Activated T-cell treated with anti-CD3 and anti-CD28 coated beads for 24 hours (primary cell): ENCODE results near the gene TNS2.

Experiments
- DNase-seq: peaks from one replicate; pipeline ENCODE4 v3.0.0-alpha.2; 2020; ENCODE audit warnings: low read depth

Gene TNS2

DNA sequence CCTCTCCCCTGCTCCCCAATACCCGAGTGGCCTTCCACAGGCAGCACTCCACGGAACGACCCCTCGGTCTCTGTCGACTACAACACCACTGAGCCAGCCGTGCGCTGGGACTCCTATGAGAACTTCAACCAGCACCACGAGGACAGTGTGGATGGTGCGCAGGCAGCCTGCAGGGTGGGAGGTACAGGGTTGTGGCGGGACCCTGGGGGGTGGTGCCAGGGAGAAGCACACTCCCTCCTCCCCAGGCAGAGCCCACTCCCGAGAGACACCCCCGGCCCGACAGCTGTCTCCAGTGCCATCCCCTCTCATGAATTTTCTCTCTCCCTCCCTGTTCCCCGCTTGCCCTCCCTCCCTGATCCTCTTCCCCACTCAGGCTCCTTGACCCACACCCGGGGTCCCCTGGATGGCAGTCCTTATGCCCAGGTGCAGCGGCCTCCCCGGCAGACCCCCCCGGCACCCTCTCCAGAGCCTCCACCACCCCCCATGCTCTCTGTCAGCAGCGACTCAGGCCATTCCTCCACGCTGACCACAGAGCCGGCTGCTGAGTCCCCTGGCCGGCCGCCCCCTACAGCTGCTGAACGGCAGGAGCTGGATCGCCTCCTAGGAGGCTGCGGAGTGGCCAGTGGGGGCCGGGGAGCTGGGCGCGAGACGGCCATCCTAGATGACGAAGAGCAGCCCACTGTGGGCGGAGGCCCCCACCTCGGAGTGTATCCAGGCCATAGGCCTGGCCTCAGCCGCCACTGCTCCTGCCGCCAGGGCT is 9.0 kb downstream of the TNS2 start:
- DNase-seq: no peak

DNA sequence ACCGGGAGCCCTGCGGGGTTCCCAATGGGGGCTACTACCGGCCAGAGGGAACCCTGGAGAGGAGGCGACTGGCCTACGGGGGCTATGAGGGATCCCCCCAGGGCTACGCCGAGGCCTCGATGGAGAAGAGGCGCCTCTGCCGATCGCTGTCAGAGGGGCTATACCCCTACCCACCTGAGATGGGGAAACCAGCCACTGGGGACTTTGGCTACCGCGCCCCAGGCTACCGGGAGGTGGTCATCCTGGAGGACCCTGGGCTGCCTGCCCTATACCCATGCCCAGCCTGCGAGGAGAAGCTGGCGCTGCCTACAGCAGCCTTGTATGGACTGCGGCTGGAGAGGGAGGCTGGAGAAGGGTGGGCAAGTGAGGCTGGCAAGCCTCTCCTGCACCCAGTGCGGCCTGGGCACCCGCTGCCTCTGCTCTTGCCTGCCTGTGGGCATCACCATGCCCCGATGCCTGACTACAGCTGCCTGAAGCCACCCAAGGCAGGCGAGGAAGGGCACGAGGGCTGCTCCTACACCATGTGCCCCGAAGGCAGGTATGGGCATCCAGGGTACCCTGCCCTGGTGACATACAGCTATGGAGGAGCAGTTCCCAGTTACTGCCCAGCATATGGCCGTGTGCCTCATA is 9.7 kb downstream of the TNS2 start:
- DNase-seq: no peak

DNA sequence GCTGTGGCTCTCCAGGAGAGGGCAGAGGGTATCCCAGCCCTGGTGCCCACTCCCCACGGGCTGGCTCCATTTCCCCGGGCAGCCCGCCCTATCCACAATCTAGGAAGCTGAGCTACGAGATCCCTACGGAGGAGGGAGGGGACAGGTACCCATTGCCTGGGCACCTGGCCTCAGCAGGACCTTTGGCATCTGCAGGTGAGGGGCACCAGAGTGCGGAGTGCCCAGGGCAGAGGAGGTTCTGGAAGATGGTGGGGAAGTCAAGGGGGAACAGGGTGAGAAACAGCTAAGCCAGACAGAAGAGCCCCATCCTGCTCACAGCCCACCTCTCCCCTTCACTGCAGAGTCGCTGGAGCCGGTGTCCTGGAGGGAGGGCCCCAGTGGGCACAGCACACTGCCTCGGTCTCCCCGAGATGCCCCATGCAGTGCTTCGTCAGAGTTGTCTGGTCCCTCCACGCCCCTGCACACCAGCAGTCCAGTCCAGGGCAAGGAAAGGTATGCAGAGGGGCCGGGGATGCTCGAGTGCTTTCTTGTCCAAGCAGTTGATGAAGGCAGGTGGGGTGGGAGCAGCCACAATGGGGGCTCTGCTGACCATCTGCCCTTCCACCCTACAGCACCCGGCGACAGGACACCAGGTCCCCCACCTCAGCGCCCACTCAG is 10.3 kb downstream of the TNS2 start:
- DNase-seq: no peak

DNA sequence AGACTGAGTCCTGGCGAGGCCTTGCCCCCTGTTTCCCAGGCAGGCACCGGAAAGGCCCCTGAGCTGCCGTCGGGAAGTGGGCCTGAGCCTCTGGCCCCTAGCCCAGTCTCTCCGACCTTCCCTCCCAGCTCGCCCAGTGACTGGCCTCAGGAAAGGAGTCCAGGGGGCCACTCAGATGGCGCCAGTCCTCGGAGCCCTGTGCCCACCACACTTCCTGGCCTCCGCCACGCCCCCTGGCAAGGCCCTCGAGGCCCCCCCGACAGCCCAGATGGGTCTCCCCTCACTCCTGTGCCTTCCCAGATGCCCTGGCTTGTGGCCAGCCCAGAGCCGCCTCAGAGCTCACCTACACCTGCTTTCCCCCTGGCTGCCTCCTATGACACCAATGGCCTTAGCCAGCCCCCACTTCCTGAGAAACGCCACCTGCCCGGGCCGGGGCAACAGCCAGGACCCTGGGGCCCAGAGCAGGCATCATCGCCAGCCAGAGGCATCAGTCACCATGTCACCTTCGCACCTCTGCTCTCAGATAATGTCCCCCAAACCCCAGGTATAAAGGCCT is 10.9 kb downstream of the TNS2 start:
- no peak for DNase-seq

DNA sequence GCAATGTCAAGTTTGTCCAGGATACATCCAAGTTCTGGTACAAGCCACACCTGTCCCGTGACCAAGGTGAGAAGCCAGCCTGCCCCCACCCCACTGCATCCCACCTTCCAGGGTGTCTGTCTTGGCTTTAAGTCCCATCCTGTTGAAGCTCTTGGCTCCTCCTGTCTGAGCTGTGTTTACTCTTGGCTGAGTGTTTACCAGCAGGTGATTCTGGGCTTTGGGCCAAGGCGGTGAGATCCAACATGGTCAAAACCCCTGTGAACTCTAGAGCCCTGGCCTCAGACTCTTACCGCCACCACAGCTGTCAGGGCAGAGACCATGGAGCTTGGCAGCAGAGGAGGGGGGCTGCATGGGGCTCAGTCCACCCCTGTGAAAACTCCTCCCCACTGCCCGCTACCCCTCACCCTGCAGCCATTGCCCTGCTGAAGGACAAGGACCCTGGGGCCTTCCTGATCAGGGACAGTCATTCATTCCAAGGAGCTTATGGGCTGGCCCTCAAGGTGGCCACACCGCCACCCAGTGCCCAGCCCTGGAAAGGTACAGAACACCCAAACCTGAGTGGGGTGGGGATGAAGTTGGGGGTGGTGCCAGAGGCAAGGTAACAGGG is 11.6 kb downstream of the TNS2 start:
- DNase-seq: no peak

DNA sequence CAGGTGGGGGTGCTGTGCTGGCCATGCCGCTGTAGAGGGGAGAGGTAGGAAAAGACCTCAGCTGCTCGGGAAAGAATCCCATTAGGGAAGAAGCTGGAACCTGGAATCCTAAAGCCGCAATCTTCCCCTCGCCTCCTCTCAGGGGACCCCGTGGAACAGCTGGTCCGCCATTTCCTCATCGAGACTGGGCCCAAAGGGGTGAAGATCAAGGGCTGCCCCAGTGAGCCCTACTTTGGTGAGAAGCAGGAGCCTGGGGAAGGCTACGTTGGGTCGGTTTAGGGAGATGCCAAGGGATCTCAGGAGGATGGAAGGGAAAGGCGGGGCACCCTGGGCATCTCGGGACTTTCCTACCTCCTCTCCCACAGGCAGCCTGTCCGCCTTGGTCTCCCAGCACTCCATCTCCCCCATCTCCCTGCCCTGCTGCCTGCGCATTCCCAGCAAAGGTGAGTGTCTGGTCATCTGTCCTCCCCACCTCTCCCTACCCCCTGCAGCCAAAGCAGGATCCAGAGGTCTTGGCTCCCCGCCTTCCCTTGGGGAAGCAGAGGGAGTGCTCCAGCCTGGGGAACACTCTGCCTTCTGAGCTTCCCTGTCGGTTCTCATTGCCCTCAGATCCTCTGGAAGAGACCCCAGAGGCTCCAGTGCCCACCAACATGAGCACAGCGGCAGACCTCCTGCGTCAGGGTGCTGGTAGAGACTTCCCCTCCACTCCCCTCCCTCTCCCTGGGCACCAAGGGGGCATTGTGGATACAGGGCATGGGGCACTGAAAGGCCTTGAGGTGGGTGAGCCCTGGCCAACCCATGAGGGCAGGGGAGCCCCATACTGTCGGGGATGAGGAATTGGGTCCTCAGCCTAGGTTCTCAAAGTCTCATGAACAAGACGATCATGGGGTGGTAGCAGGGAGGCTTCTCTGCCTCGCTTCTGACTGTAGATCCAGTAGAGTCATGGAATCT is 12.4 kb downstream of the TNS2 start:
- no peak for DNase-seq

DNA sequence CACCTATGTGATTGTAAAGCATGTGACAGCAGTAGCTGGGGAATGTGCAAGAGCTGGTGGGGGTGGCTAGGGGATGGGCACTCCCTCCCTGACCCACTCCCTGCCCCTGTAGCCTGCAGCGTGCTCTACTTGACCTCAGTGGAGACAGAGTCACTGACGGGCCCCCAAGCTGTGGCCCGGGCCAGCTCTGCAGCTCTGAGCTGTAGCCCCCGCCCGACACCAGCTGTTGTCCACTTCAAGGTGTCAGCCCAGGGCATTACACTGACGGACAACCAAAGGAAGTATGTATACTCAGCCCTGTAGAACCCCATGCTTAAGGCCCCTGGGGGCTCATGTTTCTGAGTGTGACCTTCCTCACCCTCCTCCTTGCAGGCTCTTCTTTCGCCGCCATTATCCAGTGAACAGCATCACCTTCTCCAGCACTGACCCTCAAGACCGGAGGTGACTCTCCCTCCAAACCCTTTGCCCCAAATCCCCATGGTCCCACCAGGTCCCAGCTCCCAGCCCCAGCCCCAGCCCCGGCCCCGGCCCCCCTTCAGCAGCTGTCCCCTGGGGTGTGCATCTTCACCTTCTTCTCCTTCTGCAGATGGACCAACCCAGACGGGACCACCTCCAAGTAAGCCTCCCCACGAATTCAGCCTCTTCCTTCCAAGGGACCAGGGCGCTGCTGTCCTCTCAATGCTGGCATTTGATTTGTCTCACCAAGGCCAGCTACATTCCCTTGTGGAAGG is 13.3 kb downstream of the TNS2 start:
- DNase-seq: no peak

DNA sequence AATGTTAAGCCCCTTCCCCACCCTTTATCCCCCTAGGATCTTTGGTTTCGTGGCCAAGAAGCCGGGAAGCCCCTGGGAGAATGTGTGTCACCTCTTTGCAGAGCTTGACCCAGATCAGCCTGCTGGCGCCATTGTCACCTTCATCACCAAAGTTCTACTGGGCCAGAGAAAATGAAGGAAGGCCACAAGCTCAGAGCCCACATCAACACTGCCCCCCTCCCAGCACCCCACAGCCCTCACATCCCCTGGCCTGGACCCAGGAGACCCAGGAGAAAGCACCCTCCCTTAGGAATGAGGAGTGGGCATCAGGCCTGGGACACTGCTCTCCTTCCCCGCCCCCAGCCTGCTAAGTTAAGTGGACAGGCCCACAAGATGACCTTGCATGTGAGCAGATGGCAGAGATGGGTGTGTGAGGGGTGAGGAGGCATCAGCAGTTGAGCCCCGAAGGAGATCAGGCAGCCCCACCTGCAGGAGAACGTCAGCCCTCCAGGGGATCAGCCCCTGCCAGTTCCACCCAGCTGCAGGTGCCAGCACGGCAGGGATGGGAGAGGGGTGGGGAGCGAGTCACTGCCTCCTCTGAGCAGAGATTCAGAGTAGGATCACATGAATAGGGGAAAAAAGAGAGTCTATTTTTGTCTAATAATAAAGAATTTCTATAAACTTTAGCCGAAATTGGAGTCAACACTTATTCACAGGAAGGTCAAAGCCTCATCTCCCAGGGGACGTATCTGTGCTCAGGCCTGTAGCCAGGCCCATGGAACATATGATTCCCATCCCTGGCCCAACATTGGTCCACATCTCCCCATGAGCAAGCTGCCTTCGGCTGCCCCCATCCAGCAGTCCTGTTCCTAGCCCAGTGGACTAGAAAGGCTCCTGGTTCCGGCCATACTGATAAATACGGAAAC is 14.1 kb downstream of the TNS2 start:
- no peak for DNase-seq

DNA sequence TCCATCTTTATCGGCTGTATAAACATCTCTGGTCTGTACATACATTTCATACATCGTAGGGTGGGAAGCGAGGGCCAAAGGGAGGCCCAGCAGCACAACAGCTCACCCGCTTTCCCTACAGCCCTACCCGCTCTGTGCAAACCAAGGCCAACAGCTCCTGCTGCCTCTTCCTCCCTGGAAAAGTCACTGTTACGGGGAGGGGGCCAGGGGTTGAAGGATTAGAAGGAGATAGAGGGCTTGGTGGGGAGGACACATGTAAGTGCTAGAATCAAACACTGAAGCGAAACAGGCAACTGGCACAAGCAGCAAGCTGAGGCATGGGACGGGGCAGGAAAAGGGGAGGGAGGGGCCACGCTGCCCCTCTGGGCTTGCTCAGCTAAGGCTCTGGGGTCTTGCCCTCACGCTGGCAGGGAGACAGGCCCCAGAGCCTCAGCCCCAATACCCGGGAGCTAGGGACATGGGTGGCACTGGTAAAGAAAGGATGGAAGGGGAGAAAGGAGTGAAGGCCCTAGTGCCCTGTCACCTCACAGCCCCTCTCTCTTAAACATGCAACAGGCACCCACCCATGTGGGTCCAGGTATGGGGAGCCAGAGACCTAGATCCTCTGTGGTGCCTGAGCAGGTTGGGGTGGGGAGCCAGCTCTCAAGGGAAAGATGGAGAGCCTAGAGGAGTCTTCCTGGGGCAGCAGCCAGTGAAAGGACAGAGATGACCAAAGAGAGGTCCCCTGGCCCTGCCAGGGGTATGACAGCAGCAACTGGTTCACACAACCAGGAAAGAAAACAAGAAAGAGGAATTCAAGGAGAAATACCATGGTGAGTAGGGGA is 15.0 kb downstream of the TNS2 start:
- DNase-seq: no peak

DNA sequence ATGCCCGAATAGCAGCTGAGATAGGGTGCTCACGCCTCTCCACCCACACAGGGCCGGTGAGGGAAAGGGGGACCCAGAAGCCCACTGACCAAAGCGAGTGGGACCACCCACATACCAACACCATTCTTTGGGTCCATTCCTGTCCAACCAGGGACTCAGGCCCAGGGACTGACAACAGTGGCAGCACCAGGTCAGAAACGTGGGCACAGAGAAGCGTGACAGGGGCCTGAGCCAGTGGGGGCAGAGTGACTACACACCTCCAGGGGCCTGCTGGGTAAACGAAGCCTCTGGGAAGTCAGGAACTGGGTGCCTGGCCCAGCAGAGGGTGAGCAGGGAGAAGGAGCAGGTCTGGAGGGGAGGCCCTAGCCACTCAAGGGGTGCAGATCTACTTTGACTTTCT is 15.6 kb downstream of the TNS2 start:
- no peak for DNase-seq

DNA sequence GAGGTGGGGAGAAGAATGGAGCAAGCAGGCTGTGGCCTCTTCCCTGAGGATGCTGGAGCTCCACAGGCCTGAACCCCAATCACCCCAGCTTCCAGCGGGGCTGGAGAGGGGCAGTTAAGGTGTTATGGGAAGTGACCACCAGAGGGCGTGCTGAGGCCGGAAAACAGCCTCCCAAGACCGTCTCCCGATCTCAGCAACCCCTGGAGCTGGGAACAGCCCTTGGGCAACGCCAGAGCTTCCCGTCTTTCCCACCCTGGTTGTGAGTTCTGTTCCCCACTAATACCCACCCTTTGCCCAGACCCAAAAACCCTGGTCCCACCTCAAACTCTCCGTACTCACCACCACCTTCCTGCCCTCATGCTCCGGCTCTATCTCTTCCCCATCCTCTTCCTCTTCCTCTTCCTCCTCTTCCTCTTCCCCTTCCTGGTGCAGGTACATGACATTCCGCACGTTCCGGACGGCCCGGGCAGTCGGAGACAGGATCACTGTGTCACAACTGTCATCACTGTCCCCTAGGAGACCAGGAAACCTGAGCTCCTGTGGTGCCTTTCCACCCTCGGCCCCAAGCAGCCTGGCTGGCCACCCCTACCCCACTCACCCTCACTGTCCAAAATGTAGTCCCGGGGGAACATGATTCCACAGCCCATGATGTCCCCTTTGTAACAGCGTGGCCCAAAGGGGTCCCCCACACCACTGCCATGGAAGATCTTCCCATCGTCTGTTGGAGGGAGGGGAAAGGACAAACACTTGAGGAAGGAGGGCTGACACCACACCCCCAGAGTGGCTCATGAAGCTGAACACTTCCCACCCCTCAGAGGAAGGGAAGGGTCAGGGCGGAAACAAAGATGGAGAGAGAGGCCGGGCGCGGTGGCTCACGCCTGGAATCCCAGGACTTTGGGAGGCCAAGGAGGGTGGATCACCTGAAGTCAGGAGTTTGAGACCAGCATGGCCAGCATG is 16.4 kb downstream of the TNS2 start:
- peak; percentile 48 for DNase-seq

DNA sequence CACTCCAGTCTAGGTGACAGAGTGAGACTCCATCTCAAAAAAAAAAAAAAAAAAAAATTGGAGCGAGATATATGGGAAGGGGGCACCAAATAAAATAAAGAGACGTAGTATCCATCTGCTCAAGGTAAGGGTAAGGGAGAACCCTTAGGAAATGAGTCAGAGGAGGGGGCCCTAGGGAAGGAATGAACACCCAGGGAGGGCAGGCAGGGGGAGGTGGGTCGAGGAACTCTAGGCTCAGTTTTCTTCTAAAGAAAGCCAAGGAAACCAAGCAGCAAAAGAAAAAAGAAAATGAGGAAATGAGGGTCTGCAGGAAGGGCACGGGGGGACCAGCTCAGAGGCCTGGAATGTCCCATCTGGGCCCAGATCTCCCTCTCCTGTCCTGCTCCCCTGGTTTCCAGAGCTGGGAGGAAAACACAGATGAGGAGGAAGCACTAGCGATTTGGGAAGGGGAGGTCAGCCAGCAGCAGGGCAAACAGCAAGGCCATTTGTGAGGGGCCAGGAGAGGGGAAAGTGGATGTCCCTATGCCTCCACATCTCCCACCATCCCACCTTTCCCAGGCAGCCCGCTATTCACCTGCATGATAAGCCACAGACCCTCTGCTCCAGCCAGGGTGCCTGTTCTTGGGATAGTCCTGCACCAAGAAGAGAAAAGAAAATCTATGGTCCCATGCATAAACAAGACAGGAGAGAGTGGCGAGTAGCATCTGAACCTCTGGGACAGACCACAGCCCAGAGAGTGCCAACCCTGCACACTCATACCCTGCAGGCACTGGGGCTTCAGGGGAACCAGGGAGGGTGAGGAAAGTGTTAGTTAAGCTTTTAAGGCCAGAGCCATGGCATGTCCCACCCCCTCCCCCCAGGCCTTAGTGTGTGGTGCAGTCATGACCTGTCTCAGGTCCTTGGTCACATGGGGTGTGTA is 17.5 kb downstream of the TNS2 start:
- no peak for DNase-seq

DNA sequence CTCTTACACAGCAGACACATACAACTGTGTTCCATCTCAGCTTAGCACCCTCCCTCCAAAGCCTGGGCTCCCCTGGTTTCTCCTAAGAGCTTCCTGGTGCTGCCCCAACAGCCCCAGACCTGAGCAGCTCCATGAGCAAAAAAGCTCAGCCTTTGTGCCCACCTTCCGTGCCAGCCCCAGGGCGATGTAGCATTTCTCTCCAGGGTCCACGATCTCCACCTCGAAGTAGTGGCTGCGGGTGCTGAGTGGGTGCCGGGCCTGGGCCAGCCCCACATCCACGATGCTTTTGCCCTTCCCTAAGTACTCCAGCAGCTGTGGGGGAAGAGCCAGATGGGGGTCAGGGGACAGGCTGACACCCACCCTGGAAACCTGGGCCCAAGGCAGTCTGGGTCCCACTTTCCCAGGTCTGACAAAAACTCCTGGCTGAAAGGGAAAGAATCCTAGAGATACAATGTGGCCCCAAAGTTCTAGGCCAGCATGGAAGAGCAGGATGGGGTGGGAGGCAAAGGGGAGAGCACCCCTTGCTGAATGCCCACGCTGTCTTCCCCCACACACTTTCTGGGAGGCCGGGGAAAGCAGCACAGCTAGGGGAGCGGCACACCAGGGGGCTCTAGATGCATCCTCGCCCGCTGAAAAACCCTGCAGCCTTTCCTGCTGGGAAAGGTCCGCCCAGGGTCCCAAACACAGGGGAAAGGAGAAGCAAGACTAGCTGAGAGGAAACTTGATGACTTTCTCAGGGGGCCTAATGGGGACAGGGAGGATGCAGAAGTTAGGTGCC is 18.3 kb downstream of the TNS2 start:
- no peak for DNase-seq

DNA sequence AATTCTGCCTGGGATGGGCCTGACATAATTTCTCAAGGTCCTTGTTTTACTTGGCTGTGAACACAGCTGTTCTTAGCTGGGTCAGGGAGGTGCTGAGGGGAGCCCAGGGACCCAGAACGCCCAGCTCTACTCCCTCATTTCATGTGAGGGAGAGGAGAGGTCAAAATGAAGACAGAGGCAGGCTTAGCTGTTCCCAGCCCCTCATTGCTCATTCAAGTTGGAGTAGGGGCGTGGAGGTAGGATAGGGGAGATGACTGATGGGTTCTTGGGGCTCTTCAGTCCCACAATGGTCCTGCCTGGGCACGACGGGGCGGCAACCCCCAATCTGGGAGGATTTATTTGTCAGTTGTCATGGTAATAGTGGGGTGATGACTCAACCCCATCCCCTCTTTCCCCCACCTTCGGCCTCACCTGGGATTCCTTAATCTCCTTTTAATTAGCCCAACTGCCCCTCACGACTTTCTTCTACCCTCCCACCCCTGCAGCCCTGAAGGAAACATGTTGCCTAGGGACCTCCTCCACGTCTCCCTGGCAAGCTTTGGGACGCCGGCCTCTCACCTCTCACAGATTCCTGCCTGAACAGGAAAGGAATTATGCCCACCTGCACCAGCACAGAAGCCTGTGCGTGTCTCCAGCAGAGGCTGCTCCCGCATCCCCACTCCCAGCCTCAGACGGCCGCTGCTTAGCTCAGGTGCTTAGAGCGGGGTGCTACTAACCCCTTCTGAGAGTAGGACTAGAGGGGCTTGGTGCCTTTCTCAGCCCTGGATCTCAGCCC is 19.1 kb downstream of the TNS2 start:
- no peak for DNase-seq
